Karpas-422 (cell line): ENCODE data around the gene ARHGAP27. TPM values are rescaled to one million over a fixed set of nuclear protein-coding genes. Genes with fewer than 3 reads are reported as not detected.
"Not testable (repeated sequence)": the region's sequence is repeated elsewhere in the genome, so short reads cannot be mapped to it uniquely, and the experiment has no call there.

Source experiments
- DNase-seq: peaks from one replicate; pipeline ENCODE4 v3.0.0-alpha.2; 2015
- H2AFZ ChIP-seq: fragments of 200-600 bp; sonication (generic); 2 replicates; pipeline ENCODE4 v1.6.1; 2014; ENCODE audit warnings: antibody characterized with exemption, low read length, mixed read lengths
- H3K27ac ChIP-seq: fragments of 200-600 bp; sonication (generic); 2 replicates; pipeline ENCODE4 v1.5.1; 2014; ENCODE audit warnings: mild to moderate bottlenecking, low read length, moderate library complexity
- H3K27me3 ChIP-seq: fragments of 200-600 bp; sonication (generic); 2 replicates; pipeline ENCODE4 v1.6.1; 2014; ENCODE audit warnings: low read length, mixed read lengths
- H3K36me3 ChIP-seq: fragments of 200-600 bp; sonication (generic); 2 replicates; pipeline ENCODE4 v1.6.1; 2014; ENCODE audit warnings: low read length, mixed read lengths; ENCODE audit not compliant: insufficient read depth
- H3K4me1 ChIP-seq: fragments of 200-600 bp; sonication (generic); 2 replicates; pipeline ENCODE4 v1.6.1; 2014; ENCODE audit warnings: mild to moderate bottlenecking, low read length, mixed read lengths
- H3K4me2 ChIP-seq: fragments of 200-600 bp; sonication (generic); 2 replicates; pipeline ENCODE4 v1.6.1; 2014; ENCODE audit warnings: low read length, low read depth, mild to moderate bottlenecking; ENCODE audit not compliant: poor library complexity, severe bottlenecking
- H3K4me3 ChIP-seq: fragments of 200-600 bp; sonication (generic); 2 replicates; pipeline ENCODE4 v1.5.1; 2014; ENCODE audit warnings: mild to moderate bottlenecking, antibody characterized with exemption, low read length, mixed read lengths
- H3K79me2 ChIP-seq: fragments of 200-600 bp; sonication (generic); 2 replicates; pipeline ENCODE4 v1.6.1; 2014; ENCODE audit warnings: mild to moderate bottlenecking, low read length, mixed read lengths
- H3K9ac ChIP-seq: fragments of 200-600 bp; sonication (generic); 2 replicates; pipeline ENCODE4 v1.6.0; 2014; ENCODE audit warnings: low read length
- H3K9me2 ChIP-seq: fragments of 200-600 bp; sonication (generic), shearing (Covaris generic); replicated peaks from 2 replicates; pipeline ENCODE4 v1.6.0; 2014; ENCODE audit warnings: mild to moderate bottlenecking, low read length, moderate library complexity; ENCODE audit not compliant: insufficient read depth
- H3K9me3 ChIP-seq: fragments of 300-700, 200-600 bp; sonication (generic); 2 replicates; pipeline ENCODE4 v1.6.1; 2014; ENCODE audit warnings: low read length, mixed read lengths
- H4K20me1 ChIP-seq: fragments of 200-600 bp; sonication (generic); 2 replicates; pipeline ENCODE4 v1.6.1; 2014; ENCODE audit warnings: mild to moderate bottlenecking, antibody characterized with exemption, low read length, low read depth; ENCODE audit not compliant: insufficient read depth
- total RNA-seq: library from RNA; depleted of rRNA; stranded (reverse); fragments of >200 nt; shearing (Covaris generic); gene quantifications from 2 replicates; pipeline ENCODE4 v1.2.3, GENCODE V29; 2014; ENCODE audit warnings: low replicate concordance

Gene ARHGAP27
- total RNA-seq, 1 experiment from 2014 or later, result 24.9 TPM

- not testable (repeated sequence) for H3K27ac ChIP-seq, H3K9ac ChIP-seq, H3K9me2 ChIP-seq, DNase-seq, H3K27me3 ChIP-seq, H2AFZ ChIP-seq, H3K79me2 ChIP-seq, H4K20me1 ChIP-seq, H3K9me3 ChIP-seq, H3K36me3 ChIP-seq
- Histone ChIP-seq H3K4me3 (peak overlapping the region; percentile 64; the same call in 1 of the 2 replicates), H3K4me2 (peak overlapping the region; percentile 87), H3K4me1 (peaks cover 32% of the 10 kb centered on the region)
These were observed 21.7 kb upstream of the ARHGAP27 start for GRCh38 chr17:45454341-45454740.

DNA sequence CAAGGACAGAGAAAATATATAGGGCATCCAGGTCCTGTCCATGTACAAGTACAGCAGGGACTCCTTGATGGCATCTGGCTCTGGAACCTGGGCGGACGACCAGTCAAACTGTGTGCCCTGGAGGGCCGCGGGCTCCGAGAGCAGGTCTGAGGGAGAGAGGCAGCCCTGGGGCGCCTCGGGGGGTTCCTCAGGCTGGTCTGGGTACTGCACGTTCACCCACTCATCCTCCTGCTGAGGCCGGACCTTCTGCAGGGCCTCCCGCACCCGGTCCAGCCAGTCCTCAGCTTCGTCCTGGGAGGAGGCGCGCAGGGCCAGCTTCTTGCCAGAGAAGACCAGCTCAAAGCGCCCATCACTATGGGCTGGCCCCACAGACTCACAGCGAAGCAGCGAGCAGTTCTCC, 21.1 kb upstream of the ARHGAP27 start:
- not testable (repeated sequence) for H3K9me3 ChIP-seq, H3K9me2 ChIP-seq, H3K36me3 ChIP-seq, H2AFZ ChIP-seq, H3K27me3 ChIP-seq, H3K79me2 ChIP-seq, H4K20me1 ChIP-seq
- H3K4me1 ChIP-seq, result peaks cover 32% of the 10 kb centered on the region
- H3K4me3 ChIP-seq, result peak overlapping the region; percentile 64
- peak overlapping the region; percentile 87 for H3K4me2 ChIP-seq
- H3K27ac ChIP-seq, result peak overlapping the region; percentile 96
- peak overlapping the region; percentile 77 for H3K9ac ChIP-seq
- DNase-seq, result peak; percentile 68

GRCh38 chr17:45453225-45453534, 20.5 kb upstream of the ARHGAP27 start:
- not testable (repeated sequence) for H3K9me2 ChIP-seq, H3K27me3 ChIP-seq, H4K20me1 ChIP-seq, H3K9me3 ChIP-seq, H3K79me2 ChIP-seq, H3K36me3 ChIP-seq, H2AFZ ChIP-seq
- Histone ChIP-seq H3K27ac (peak overlapping the region; percentile 96), H3K4me3 (peak overlapping the region; percentile 64), H3K4me1 (peaks cover 32% of the 10 kb centered on the region), H3K9ac (peak overlapping the region; percentile 77), H3K4me2 (peak overlapping the region; percentile 87)
- DNase-seq, result peak; percentile 70

- H3K9me3 ChIP-seq, H3K27me3 ChIP-seq, H4K20me1 ChIP-seq, H3K36me3 ChIP-seq, H3K9me2 ChIP-seq, H3K79me2 ChIP-seq, H2AFZ ChIP-seq: not testable (repeated sequence)
- peak overlapping the region; percentile 77 for H3K9ac ChIP-seq
- DNase-seq, result peak; percentile 56
- H3K4me1 ChIP-seq, result peaks cover 32% of the 10 kb centered on the region
- peak overlapping the region; percentile 96 for H3K27ac ChIP-seq
- peak overlapping the region; percentile 64 for H3K4me3 ChIP-seq
- peak overlapping the region; percentile 87 for H3K4me2 ChIP-seq
These were observed 19.9 kb upstream of the ARHGAP27 start for GRCh38 chr17:45452329-45453224.

GRCh38 chr17:45451660-45452059, 19.0 kb upstream of the ARHGAP27 start:
- Histone ChIP-seq H3K9ac (peak overlapping the region; percentile 62), H3K27ac (peak overlapping the region; percentile 96), H3K4me2 (peak overlapping the region; percentile 66), H3K4me3 (peak overlapping the region; percentile 34; the same call in 1 of the 2 replicates), H3K4me1 (peaks cover 32% of the 10 kb centered on the region)
- H2AFZ ChIP-seq, H3K9me3 ChIP-seq, H3K36me3 ChIP-seq, H3K27me3 ChIP-seq, H3K9me2 ChIP-seq, H4K20me1 ChIP-seq, H3K79me2 ChIP-seq: not testable (repeated sequence)
- peak; percentile 55 for DNase-seq

DNA sequence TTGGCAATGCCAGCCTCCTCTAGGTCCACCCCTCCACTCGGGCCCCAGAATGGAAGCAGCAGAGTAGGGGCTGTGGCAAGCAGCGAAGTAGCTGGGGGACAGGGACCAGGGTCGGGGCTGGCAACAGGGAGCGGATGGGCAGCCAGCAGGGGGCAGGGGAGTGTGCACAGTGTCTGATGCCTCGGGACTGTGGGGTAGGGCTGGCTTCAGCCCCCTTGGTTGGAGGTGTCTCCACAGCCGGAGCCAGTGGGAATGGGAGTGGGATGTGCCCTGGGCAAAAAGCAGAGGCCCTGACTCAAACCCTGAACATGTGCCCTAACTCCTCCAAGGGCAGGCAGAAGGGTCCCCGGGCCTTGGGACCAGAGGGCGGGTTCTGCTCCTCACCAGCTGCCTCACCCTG, 18.5 kb upstream of the ARHGAP27 start:
- Histone ChIP-seq H3K4me1 (peaks cover 32% of the 10 kb centered on the region), H3K27me3 (no peaks in the 10 kb centered on the region), H3K27ac (peak overlapping the region; percentile 96), H3K36me3 (no peaks in the 10 kb centered on the region; the same call in 1 of the 2 replicates), H4K20me1 (no peaks in the 10 kb centered on the region), H3K79me2 (no peaks in the 10 kb centered on the region), H3K9ac (peak overlapping the region; percentile 61), H3K4me2 (peak overlapping the region; percentile 66), H2AFZ (no peak overlapping the region), H3K9me2 (no peaks in the 10 kb centered on the region), H3K4me3 (no peak overlapping the region; the same call in 1 of the 2 replicates), H3K9me3 (no peaks in the 10 kb centered on the region)
- DNase-seq, result peak; percentile 63

DNA sequence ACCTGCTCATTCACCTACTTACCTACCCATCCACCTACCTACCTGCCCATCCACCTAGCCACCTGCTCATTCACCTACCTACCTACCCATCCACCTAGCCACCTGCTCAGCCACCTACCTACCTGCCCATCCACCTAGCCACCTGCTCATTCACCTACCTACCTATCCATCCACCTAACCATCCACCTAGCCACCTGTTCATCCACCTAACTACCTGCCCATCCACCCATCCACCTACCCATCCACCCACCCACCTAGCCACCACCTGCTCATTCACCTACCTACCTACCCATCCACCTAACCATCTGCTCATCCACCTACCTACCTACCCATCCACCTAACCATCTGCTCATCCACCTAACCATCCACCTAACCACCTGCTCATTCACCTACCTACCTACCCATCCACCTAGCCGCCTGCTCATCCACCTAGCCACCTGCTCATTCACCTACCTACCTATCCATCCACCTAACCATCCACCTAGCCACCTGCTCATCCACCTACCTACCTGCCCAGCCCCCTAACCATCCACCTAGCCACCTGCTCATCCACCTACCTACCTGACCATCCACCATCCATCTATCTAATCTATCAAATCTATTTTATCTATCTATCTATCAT, 17.1 kb upstream of the ARHGAP27 start:
- not testable (repeated sequence) for H3K79me2 ChIP-seq, DNase-seq, H3K9me3 ChIP-seq, H3K9ac ChIP-seq, H2AFZ ChIP-seq, H3K9me2 ChIP-seq, H3K27ac ChIP-seq, H3K4me2 ChIP-seq, H3K36me3 ChIP-seq, H3K27me3 ChIP-seq, H3K4me3 ChIP-seq, H4K20me1 ChIP-seq
- peaks cover 32% of the 10 kb centered on the region for H3K4me1 ChIP-seq

GRCh38 chr17:45449260-45449659, 16.6 kb upstream of the ARHGAP27 start:
- not testable (repeated sequence) for H3K9me3 ChIP-seq, H3K27me3 ChIP-seq, H3K27ac ChIP-seq, H3K4me3 ChIP-seq, H3K4me2 ChIP-seq, H4K20me1 ChIP-seq, H3K79me2 ChIP-seq, DNase-seq, H2AFZ ChIP-seq, H3K9ac ChIP-seq, H3K36me3 ChIP-seq, H3K9me2 ChIP-seq
- peaks cover 32% of the 10 kb centered on the region for H3K4me1 ChIP-seq
